Epidermal melanocyte (primary cell): ENCODE results near the gene CREB3L2.
"Not testable (repeated sequence)": the region's sequence is repeated elsewhere in the genome, so short reads cannot be mapped to it uniquely, and the experiment has no call there.

ENCODE experiments used
- DNase-seq: peaks from one replicate; pipeline ENCODE4 v3.0.0; 2011; ENCODE audit warnings: low spot score; ENCODE audit not compliant: insufficient read length

CREB3L2 gene

DNA sequence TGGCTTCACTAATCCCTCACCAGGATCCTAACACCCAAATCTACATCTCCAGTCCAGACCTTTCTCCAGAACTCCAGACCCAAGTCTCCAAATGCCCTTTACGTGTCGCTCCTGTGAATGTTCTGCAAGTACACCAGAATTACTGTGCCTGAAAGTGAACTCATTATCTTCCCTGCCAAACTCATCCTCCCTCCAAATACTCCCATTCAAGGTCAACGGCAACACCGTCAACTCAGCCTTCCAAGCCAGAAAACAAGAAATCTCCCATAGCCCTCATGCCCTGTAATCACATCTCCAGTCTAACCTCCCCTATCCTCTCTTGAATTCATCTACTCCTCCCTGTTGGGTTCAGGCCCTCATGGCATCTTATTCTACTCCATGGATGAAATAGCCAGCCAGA, 12.3 kb downstream of the CREB3L2 start:
- DNase-seq = no peak

DNA sequence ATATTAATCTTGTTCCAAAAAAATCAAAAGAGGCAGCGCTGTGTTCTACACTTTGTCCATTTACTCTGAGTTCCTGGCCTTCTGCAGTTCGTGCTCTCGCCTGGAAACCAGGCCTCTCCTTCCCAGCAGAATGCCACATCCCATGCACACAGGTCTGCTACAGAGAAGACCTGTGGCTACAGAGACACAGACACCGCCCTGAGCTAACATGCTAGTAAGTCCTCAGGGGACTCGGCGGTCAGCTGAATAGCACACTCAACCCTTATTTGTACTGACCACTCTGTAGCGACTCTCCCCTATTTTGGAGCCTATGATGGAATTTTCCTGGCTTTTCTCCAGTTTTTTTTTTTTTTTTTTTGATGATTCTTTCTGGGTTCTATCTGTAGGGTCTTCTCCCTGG, 12.8 kb downstream of the CREB3L2 start:
- DNase-seq = no peak

DNA sequence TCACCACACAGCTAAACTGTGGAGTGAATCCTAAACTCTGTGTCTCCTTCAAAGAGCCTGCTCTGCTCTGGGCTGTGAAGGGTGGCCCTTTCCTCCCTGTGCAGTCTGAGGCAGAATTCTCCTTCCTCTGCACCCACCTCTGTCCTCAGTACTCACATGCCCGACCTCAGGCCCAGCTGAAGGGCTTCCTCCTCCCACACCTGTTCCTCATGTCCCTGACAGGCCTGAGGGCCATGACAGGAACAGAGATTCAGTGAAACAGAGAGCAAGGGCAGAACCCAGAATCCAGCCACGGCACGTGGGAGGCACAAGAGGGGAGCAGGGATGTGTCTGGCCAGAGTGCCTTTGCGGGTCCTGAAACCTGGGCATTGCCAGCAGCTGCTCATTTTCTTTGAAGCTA, 13.9 kb downstream of the CREB3L2 start:
- DNase-seq = no peak

DNA sequence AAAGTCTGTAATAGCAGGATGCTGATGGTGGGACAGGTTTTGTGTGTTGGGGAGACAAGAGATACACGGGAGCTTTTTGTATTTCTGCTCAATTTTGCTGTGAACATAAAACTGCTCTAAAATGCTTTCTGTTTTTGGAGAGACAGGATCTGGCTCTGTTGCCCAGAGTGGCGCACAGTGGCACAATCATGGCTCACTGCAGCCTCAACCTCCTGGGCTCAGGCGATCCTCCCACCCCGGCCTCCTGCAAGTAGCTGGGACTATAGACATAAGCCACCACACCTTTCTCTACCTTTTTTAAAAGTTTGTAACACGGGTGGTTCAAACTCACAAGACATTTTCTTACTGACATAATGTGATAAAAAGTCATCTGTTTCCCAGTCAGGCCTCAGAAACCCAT, 14.3 kb downstream of the CREB3L2 start:
- DNase-seq = no peak

GRCh38 chr7:137987018-137987349, 14.9 kb downstream of the CREB3L2 start:
- DNase-seq = no peak

- DNase-seq = no peak
Observed at GRCh38 chr7:137986252-137987017, 15.5 kb downstream of the CREB3L2 start.

GRCh38 chr7:137985897-137986251, 16.0 kb downstream of the CREB3L2 start:
- no peak for DNase-seq

- no peak for DNase-seq
Observed at GRCh38 chr7:137985253-137985896, 16.5 kb downstream of the CREB3L2 start.

- no peak for DNase-seq
Observed at GRCh38 chr7:137984181-137985041, 17.5 kb downstream of the CREB3L2 start.

DNA sequence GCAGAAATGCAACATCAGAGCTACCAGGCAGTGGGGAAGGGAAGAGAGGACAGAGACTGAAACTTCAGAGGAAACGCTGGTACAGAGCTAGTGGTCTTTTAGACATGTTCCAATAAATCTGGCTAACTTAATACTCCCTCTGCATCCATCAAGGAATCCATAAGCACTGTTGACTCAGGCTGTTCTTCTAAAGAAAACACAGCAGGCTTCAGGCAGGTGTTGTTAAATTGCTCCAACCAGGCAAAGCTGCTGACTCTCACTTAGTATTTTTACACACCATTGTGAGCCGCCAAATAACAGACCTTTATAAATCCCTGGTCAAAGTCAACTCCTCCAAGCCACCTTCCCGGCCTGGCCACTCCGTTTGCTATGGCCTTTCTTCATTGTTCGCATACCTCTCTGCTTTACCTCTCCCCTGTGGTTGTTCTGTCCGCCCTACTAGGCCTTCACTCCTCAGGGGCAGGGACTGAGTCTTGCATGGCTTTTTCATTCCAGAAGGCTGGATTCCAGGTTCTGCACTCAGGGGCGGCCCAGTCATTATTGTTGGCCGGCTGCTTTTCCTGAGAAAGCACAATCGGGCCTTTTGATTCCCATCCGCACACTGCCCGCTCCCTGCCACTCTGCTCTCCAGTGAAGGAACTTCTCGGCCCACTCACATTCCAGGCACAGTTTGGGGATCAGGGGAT, 18.4 kb downstream of the CREB3L2 start:
- DNase-seq = no peak

DNA sequence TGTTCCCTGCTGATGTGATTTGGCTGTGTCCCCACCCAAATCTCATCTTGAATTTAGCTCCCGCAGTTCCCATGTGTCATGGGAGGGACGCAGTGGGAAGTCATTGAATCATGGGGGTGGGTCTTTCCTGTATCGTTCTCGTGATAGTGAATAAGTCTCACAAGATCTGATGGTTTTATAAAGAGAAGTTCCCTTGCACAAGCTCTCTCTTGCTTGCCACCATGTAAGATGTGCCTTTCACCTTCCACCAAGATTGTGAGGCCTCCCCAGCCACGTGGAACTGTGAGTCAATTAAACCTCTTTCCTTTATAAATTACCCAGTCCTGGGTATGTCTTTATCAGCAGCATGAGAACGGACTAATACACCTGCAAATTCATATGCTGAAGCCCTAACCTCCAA, 19.5 kb downstream of the CREB3L2 start:
- DNase-seq = not testable (repeated sequence)

- no peak for DNase-seq
Observed at GRCh38 chr7:137981668-137982067, 20.2 kb downstream of the CREB3L2 start.

GRCh38 chr7:137981175-137981574, 20.7 kb downstream of the CREB3L2 start:
- DNase-seq = no peak

- DNase-seq = no peak
Observed at GRCh38 chr7:137980308-137980707, 21.6 kb downstream of the CREB3L2 start.

GRCh38 chr7:137978464-137979237, 23.2 kb downstream of the CREB3L2 start:
- DNase-seq = no peak

DNA sequence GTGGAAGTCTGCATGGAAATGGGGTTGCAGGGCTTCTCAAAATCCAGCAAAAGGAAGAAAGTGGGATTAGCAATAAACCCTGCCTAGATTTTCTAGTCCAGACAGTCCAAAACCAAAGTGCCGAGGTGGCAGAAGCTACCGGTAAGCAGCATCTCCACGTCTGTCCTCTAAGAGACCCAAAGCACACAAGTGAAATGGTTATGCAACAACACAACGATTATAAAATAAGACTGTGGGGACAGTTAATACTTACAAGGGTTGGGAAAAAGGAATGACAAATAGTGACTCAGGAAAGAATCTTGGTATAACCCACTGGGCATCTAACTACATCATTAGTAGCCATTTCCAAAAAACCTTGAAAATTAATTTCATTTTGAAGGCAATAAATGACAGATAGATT, 24.7 kb downstream of the CREB3L2 start:
- no peak for DNase-seq

DNA sequence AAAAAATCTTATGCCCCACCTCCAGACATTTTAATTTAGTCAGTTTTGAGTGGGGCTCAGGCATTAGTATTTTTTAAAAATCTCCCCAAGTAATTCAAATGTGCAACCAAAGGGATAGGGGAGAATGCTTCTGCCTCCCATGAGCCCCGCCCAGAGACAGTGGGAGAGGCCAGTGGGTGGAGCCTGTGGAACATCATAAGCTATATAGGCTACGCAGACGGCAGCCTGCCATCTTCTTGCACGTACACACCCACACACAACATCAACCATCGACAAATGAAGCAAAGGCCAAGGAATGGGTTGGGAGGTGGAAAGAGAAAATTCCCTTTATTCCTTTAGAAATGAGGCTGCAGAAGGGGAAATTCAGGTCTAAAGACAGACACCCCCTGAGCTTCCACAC, 25.2 kb downstream of the CREB3L2 start:
- DNase-seq = no peak

GRCh38 chr7:137976232-137976631, 25.7 kb downstream of the CREB3L2 start:
- DNase-seq = no peak

- DNase-seq = no peak
Observed at GRCh38 chr7:137975768-137976167, 26.1 kb downstream of the CREB3L2 start.

GRCh38 chr7:137975221-137975620, 26.7 kb downstream of the CREB3L2 start:
- peak; percentile 46 for DNase-seq

DNA sequence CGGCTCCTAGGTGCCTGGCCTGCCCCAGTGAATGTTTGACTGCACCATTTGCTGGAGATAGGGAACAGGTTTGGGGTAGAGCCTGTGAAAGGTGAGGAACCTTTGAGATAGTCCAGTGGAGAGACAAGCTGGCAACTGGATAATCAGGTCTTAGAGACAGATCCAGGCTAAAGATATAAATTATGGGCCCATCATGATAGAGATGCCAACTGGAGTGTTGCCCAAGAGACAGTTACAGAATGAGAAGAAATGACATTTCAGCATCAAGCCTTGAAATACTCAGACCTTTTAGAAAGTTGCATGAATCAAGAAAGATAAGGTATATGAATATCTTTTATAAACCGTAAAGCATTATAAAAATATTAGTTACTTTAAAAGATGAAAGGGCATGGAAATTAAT, 27.1 kb downstream of the CREB3L2 start:
- no peak for DNase-seq
